Central memory CD8-positive, alpha-beta T cell (primary cell): Measurements from ENCODE around the gene RYR2.

ENCODE experiments used
- ATAC-seq: fragments of 150-1000 bp; cut with Tn5 transposase; replicated peaks from 2 replicates; pipeline ENCODE4 v1.10.0; 2022; ENCODE audit warnings: mild to moderate bottlenecking, moderate FRiP score, moderate number of reproducible peaks; ENCODE audit not compliant: poor library complexity, severe bottlenecking; ENCODE audit errors: extremely low read depth
- DNase-seq, 2 donors: peaks; one replicate each; pipeline ENCODE4 v3.0.0; 2021; ENCODE audit warnings: low spot score in 2 of 2
- H3K27ac Mint-ChIP-seq: one replicate; pipeline ENCODE4 v1.8.0; 2022; ENCODE audit warnings: low read depth, mild to moderate bottlenecking, moderate library complexity, mixed read lengths
- H3K27me3 Mint-ChIP-seq: one replicate; pipeline ENCODE4 v1.8.0; 2022; ENCODE audit warnings: mixed read lengths
- H3K36me3 Mint-ChIP-seq: one replicate; pipeline ENCODE4 v1.8.0; 2022; ENCODE audit warnings: mild to moderate bottlenecking, moderate library complexity, mixed read lengths; ENCODE audit not compliant: insufficient read depth
- H3K4me1 Mint-ChIP-seq: one replicate; pipeline ENCODE4 v1.8.0; 2022; ENCODE audit warnings: mixed read lengths
- H3K4me3 Mint-ChIP-seq: one replicate; pipeline ENCODE4 v1.8.0; 2022; ENCODE audit warnings: mild to moderate bottlenecking, moderate library complexity, mixed read lengths
- H3K9me3 Mint-ChIP-seq: one replicate; pipeline ENCODE4 v1.8.0; 2022; ENCODE audit warnings: mixed read lengths

The RYR2 gene

DNA sequence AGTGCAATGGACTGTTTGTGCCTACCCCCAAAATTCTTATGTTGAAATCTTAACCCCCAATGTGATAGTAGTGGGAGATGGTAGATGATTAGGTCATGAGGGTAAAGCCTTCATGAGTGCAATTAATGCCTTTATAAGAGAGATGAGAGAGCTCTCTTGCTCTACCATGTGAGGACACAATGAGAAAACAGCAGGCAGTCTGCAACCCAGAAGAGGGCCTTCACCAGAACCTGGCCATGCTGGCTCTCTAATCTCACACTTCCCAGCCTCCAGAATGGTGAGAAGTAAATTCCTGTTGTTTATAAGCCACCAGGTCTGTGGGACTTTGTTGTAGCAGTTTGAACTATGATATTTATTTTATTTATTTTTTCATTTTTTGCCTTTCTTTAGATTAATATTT, 21.0 kb downstream of the RYR2 start:
- no peak for DNase-seq
- H3K36me3 Mint-ChIP-seq, result no peaks in the 10 kb centered on the region
- no peak overlapping the region for H3K4me3 Mint-ChIP-seq
- H3K9me3 Mint-ChIP-seq, result no peaks in the 10 kb centered on the region
- no peak for ATAC-seq
- peaks cover 37% of the 10 kb centered on the region for H3K27me3 Mint-ChIP-seq
- no peaks in the 10 kb centered on the region for H3K4me1 Mint-ChIP-seq
- H3K27ac Mint-ChIP-seq, result no peak overlapping the region

- DNase-seq, result no peak
- ATAC-seq, result no peak
- H3K4me3 Mint-ChIP-seq, result no peak overlapping the region
- H3K27me3 Mint-ChIP-seq, result peaks cover 50% of the 10 kb centered on the region
- H3K36me3 Mint-ChIP-seq, result no peaks in the 10 kb centered on the region
- no peaks in the 10 kb centered on the region for H3K4me1 Mint-ChIP-seq
- H3K27ac Mint-ChIP-seq, result no peak overlapping the region
- H3K9me3 Mint-ChIP-seq, result no peaks in the 10 kb centered on the region
These were observed 23.9 kb downstream of the RYR2 start for GRCh38 chr1:237065903-237066302.

GRCh38 chr1:237070519-237070918, 28.5 kb downstream of the RYR2 start:
- Mint-ChIP-seq H3K36me3 (no peaks in the 10 kb centered on the region), H3K27ac (no peak overlapping the region), H3K9me3 (no peaks in the 10 kb centered on the region), H3K27me3 (peaks cover 63% of the 10 kb centered on the region), H3K4me3 (no peak overlapping the region), H3K4me1 (no peaks in the 10 kb centered on the region)
- no peak for DNase-seq
- ATAC-seq, result no peak

GRCh38 chr1:237071641-237072420, 29.8 kb downstream of the RYR2 start:
- no peaks in the 10 kb centered on the region for H3K36me3 Mint-ChIP-seq

GRCh38 chr1:237074371-237075117, 32.6 kb downstream of the RYR2 start:
- Mint-ChIP-seq H3K27ac (no peak overlapping the region), H3K4me1 (no peaks in the 10 kb centered on the region), H3K9me3 (no peaks in the 10 kb centered on the region), H3K27me3 (peaks cover 29% of the 10 kb centered on the region), H3K4me3 (no peak overlapping the region), H3K36me3 (no peaks in the 10 kb centered on the region)
- DNase-seq (no peak), ATAC-seq (no peak)

More at GRCh38 chr1:237071641-237072420, 29.8 kb downstream of the RYR2 start:
- ATAC-seq (no peak), DNase-seq (no peak)
- no peaks in the 10 kb centered on the region for H3K4me1 Mint-ChIP-seq
- H3K9me3 Mint-ChIP-seq, result no peaks in the 10 kb centered on the region
- H3K27ac Mint-ChIP-seq, result no peak overlapping the region
- peaks cover 54% of the 10 kb centered on the region for H3K27me3 Mint-ChIP-seq
- H3K4me3 Mint-ChIP-seq, result no peak overlapping the region

GRCh38 chr1:237084341-237085077, 42.5 kb downstream of the RYR2 start:
- no peak overlapping the region for H3K27ac Mint-ChIP-seq
- H3K9me3 Mint-ChIP-seq, result no peaks in the 10 kb centered on the region
- no peak for DNase-seq
- no peak for ATAC-seq
- no peaks in the 10 kb centered on the region for H3K4me1 Mint-ChIP-seq
- H3K36me3 Mint-ChIP-seq, result no peaks in the 10 kb centered on the region
- peaks cover 41% of the 10 kb centered on the region for H3K27me3 Mint-ChIP-seq
- no peak overlapping the region for H3K4me3 Mint-ChIP-seq

DNA sequence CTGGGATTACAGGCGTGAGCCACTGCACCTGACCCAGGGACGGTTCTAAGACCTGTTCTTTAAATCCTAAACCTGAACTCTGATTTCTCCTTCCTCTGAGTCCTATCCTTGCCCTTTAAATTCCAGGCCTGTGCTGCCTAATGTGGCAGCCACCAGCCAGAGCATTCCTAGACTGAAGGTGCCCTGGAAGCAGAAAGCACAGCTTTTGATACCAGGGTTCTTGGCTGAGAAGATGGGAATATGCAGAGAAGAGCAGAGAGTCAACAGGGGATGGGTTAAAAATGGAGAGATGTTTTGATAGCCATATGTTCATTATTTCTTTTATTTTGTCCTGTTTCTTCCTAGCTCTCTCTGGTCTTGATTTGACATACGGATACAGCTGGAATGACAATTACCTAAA, 49.7 kb downstream of the RYR2 start:
- H3K9me3 Mint-ChIP-seq, result peaks cover 5% of the 10 kb centered on the region
- no peaks in the 10 kb centered on the region for H3K36me3 Mint-ChIP-seq
- no peak overlapping the region for H3K27ac Mint-ChIP-seq
- DNase-seq (no peak), ATAC-seq (no peak)
- H3K4me1 Mint-ChIP-seq, result no peaks in the 10 kb centered on the region
- H3K4me3 Mint-ChIP-seq, result no peak overlapping the region
- H3K27me3 Mint-ChIP-seq, result peaks cover 73% of the 10 kb centered on the region

GRCh38 chr1:237093691-237094090, 51.7 kb downstream of the RYR2 start:
- H3K27me3 Mint-ChIP-seq, result peaks cover 59% of the 10 kb centered on the region
- no peak for ATAC-seq
- no peaks in the 10 kb centered on the region for H3K4me1 Mint-ChIP-seq
- H3K27ac Mint-ChIP-seq, result no peak overlapping the region
- no peak for DNase-seq
- no peak overlapping the region for H3K4me3 Mint-ChIP-seq
- H3K36me3 Mint-ChIP-seq, result no peaks in the 10 kb centered on the region
- H3K9me3 Mint-ChIP-seq, result peaks cover 5% of the 10 kb centered on the region

GRCh38 chr1:237098541-237098940, 56.6 kb downstream of the RYR2 start:
- ATAC-seq (no peak), DNase-seq (no peak)
- Mint-ChIP-seq H3K27me3 (peaks cover 16% of the 10 kb centered on the region), H3K9me3 (peaks cover 5% of the 10 kb centered on the region), H3K27ac (no peak overlapping the region), H3K4me3 (no peak overlapping the region), H3K36me3 (no peaks in the 10 kb centered on the region), H3K4me1 (no peaks in the 10 kb centered on the region)

DNA sequence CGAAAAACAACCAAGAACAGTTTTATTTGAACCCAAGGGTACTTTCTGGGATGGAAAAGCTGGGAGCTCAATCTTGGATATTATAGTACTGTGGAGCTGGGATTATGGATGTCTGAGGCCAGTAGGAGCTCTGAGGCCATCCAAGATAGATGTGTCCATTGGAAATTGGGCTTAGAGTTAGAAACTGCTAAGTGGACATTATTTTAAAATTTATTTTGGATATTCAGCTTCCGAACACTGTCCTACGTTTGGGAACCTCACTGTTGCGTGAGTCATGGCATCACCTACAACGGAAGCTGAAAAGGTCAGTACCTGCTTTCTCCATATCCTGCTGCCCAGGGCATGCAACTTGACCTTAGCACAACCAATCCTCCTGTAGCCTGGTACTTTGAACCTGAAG, 61.0 kb downstream of the RYR2 start:
- ATAC-seq, result no peak
- H3K9me3 Mint-ChIP-seq, result no peaks in the 10 kb centered on the region

DNA sequence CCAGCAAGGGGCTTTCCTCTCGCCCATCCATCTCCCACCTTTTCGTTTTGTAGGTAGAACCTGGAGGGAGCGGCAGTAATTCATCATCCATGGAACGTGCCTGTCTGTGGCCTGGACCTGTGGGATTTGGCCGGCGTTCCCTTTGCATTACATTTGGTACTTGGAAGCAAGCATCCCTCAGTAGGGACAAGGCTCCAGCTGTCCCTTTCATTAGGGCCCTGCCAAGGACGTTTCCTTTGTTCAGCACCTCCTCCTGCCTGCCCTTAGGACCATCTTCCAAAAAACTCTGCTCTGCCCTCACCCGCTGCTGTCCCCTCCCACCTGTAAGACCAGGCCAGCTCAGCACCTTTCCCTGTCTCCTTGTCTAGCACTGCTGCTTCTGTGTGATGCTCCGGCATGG, 62.1 kb downstream of the RYR2 start:
- Mint-ChIP-seq H3K27ac (no peak overlapping the region), H3K4me1 (no peaks in the 10 kb centered on the region), H3K36me3 (no peaks in the 10 kb centered on the region), H3K9me3 (no peaks in the 10 kb centered on the region), H3K27me3 (peaks cover 45% of the 10 kb centered on the region), H3K4me3 (no peak overlapping the region)
- ATAC-seq (no peak), DNase-seq (no peak)

More for the DNA sequence above, 61.0 kb downstream of the RYR2 start:
- peaks cover 41% of the 10 kb centered on the region for H3K27me3 Mint-ChIP-seq
- H3K4me3 Mint-ChIP-seq, result no peak overlapping the region
- H3K36me3 Mint-ChIP-seq, result no peaks in the 10 kb centered on the region
- H3K27ac Mint-ChIP-seq, result no peak overlapping the region
- DNase-seq, result no peak
- no peaks in the 10 kb centered on the region for H3K4me1 Mint-ChIP-seq

DNA sequence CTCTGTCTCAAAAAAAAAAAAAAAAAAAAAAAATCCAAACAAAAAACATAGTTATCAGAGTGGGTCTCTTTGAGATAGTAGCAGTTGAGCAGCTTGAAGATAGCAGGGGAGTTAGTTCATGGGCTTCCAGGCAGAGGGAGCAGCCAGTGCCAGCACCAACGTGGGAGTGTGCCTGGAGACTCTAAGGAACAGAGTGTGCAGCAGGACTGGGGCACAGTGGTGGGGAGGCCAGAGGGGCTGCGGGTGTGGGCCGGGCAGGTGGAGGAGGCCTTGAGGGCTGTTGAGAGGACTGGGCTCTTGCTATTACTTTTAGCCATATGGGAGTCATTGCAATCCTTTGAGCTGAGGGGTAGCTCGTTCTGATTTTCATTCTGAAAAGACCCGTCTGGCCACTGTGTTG, 63.8 kb downstream of the RYR2 start:
- DNase-seq, result no peak
- no peak for ATAC-seq
- no peak overlapping the region for H3K4me3 Mint-ChIP-seq
- no peaks in the 10 kb centered on the region for H3K9me3 Mint-ChIP-seq
- peaks cover 45% of the 10 kb centered on the region for H3K27me3 Mint-ChIP-seq
- no peak overlapping the region for H3K27ac Mint-ChIP-seq
- H3K36me3 Mint-ChIP-seq, result no peaks in the 10 kb centered on the region
- no peaks in the 10 kb centered on the region for H3K4me1 Mint-ChIP-seq
